SW480 (cell line): ENCODE data around the gene ZNF337.
A peak's percentile ranks its signal among the peaks of the same experiment; 100 is the strongest.
"Not testable (repeated sequence)": the region's sequence is repeated elsewhere in the genome, so short reads cannot be mapped to it uniquely, and the experiment has no call there.

Source experiments
- DNase-seq: peaks from one replicate; pipeline ENCODE4 v3.0.0-alpha.2; 2016; ENCODE audit warnings: low spot score

The ZNF337 gene

DNA sequence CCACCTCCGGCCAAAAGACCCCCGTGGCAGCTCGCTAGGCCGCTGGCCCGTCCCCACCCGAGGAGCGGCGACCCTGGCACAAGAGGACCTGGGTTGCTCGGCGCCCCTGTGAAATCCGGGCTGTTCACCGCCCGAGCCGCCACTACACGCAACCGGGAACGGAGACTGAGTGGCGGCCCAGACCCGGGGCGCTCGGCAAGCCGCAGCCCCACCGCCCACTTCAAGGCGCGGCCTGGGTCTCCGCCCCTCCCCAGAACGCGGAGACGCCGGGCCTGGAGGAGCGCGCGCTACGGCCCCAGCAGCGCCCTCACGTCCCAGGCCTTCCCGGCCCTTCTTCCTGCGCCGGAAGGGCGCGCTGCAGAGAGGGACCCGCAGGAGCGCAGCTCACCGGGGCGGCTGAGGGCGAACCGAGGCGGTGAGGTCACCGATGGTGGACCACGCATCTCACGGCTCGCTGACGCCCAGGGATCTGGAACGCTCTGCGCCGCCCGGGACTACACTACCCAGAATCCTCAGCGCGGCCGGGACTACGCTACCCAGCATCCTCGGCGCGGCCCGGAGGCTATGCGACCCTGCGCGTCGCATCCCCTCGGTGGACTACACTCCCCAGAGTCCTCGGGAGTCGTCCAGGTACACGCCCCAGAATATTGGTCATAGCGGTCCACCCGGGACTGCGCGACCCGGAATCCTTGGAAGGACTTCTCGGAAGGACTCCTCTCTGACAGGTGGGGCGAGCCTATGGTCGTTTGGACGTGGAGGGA is at the start of gene ZNF337:
Gene ZNF337, minus strand, starts transcription at position 483 of the 761 bp plus-strand sequence. CDS start 10,436 bp downstream, outside the sequence.
- DNase-seq = peak; percentile 99

DNA sequence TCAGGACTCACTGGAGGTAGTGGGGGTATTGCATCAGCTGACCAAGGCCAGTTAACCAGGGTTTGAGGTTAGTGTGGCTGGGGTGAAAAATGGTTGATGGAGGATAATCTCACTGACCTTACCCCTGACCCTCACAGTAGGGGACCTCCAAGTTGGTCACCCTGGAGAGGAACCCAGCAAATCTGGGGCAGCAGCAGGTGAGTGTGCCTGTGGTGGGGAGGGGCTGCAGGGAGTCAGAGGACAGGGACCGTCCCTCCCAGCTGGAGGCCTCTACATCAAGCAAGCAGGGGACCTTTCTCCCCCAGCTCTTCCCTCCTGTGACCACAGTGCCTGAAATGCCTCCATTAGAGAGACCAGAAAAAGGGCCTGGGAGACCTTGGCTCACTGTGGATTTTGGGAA is 49.1 kb upstream of the ZNF337 start:
- DNase-seq = no peak

DNA sequence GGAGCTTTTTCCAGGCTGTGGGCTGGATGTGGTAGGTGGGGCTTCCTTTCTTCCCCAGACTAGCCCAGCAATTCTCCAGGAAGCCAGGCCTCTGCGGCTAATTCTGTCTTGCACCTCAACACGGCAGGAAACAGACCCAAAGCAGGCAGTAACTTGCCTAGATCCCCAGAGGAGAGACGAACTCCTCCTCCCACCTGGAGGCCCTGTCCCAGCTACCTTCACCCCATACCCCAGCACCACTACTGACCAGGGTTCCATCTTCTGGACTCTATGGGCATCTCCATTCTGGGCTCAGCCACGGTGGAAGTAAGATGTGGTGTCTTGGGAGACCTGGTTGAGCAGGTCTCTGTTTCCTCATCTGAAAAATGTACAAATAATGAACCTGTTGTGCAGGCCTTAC is 48.4 kb upstream of the ZNF337 start:
- no peak for DNase-seq

DNA sequence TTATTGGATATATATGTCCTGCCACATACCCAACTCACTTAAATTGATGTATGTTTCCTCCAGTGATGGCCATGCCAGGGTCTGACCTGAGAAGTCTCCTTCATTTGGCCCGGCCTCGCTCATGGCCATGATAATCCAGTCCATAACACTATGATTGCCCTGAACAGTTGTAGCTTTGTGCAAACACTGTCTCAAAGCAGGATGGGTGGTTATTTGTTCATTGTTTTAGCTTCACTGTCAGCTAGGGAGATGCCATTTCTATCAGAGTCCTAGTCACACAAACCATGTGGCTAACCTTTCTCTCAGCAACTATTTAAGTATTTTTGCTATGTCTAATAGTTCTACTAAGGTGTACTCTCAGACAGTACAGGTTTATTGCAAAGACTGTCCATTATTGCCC is 47.6 kb upstream of the ZNF337 start:
- no peak for DNase-seq

DNA sequence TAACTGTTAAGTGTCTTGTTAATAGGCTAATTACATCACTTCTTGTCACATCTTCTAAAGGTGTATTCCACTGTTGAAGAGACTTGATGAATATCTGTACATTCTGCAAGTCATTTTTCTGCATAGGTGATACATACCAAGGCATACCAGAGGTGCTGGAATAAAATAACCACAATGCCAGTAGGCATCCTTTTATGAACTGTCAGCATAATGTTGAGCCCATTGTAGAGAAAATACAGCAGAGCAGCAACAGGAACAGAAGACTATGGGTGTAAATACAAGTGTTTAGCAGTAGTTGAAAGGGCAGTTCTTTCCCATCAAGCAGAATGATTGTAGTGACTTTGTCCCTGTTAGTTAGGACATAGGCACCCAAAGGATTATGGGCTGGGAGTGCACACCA is 44.4 kb upstream of the ZNF337 start:
- DNase-seq = no peak

DNA sequence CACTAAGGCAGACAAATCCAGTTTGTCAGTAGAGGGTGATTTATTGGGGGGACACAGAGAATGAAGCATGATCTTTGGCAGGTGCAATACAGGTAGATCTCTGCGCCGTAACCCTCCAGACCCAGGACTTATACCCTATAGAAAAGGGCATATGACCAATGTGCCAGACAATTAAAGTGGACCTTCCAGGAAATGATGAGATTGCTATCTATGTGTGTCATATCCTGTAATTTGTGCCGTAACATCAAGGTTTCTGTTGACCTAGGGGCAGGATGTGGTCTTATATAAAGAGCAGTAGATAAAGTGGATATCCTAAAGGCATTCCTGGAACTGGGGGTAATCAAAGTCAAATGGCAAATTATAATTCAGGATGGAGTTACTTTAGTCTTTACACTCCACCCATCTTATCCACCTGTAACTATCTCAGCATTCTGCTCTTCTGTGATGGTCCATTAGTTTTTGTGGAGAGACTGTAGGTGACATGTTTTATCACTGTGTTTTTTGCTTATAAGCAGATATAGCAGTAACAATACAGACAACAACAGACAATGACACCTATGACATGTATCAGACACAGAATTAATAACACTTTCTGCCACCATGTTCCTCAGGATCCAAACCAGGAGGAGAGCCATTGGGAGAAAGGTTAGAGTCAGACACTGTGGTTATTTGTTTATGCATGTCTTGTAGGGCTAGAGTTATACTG is 43.1 kb upstream of the ZNF337 start:
- peak; percentile 70 for DNase-seq

DNA sequence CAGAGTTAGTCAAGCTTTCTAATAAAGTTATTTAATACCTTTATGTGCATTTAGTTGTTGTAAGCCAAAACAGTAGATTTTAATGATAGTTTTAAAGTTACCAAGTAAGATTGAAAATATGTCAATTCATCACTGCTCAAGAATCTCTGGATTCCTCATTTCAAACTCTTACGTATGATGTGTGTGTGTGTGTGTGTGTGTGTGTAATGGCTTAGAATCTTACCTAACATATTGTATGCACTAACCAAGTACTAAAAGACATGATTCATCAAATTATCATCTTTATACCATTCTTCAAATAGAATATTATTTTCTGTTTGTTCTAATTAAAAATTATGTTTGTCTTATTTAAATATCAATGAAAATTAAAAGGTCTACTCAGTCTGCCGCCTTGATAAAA is 41.5 kb upstream of the ZNF337 start:
- no peak for DNase-seq

DNA sequence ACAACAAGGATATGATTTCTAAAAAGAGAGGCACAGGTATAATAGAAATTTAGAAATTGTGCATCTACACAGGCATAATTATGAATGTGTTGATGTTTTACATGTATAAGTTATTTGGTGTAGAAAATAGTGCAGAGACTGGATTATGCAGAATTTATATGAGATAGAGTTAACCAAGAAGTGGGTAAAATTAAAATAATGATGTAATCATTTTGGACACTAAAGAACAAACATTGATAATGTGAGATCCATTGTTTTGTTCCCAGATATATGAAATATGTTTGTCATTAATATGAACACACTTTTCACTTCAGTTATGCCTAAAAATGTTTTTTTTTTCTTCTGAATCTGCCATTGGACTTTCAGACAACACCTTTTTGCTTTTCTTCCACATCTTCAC is 37.2 kb upstream of the ZNF337 start:
- DNase-seq = no peak

DNA sequence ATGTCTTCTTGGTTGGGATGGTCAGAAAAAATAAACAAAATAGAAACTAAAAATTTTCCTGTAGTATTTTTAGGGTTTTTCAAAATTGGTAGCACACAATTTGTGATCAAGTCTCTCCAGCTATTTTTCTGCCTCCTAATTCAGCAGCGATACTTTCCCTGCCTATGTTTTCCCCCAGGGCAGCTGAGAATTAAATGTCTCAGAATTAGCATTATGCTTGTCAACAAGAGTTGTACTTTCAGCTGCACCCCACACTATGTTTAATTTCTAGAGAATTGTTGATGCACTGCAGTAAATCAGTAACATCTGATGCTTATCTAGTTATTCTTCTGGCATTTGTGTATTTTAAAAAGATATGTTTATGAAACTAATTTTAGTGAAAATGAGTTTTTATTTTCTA is 34.2 kb upstream of the ZNF337 start:
- no peak for DNase-seq

DNA sequence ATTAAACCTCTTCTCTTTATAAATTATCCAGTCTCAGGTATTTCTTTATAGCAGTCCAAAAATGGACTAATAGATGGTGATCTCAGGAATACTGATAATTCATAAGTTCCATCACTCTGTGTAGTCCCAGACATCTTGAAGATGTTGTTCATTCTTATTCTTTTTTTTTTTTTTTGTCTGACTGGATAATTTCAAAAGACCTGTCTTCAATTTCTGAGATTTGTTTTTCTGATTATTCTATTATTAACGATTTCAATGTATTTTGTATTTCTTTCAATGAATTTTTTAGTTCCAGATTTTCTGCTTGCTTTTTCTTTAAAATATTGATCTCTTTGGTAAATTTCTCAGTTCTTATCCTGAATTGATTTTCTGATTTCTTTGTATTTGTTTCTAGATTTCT is 29.7 kb upstream of the ZNF337 start:
- DNase-seq = no peak

DNA sequence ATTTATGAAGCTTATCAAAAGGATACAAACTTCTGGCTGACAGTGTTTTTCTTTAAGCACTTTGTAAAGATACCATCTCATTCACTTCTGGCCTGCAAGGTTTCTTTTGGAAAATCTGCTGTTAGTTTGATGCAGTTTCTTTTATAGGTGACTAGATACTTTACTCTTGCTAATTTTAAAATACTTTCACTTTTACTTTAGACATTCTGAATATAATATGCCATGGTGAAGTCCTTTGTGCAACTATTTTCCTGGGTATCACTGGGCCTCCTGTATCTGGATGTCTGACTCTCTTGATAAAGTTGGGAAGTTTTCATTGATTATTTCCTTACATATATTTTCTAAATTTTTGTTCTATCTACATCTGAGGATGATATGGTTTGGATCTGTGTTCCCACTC is 29.0 kb upstream of the ZNF337 start:
- no peak for DNase-seq

DNA sequence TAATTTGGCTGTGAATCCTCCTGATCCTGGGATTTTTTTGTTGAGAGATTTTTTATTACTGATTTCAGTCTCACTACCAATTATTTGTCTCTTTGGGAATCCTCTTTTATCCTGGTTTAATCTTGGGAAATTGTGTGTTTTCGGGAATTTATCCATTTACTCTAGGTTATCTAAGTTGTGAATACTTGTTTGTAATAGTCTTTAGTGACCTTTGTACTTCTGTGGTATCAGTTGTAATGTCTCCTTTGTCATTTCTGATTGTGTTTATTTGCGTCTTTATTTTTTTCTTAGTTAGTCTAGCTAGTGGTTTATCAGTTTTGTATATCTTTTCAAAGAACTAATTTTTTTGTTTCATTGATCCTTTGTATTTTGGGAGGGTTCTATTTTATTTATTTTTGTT is 27.3 kb upstream of the ZNF337 start:
- DNase-seq = no peak

DNA sequence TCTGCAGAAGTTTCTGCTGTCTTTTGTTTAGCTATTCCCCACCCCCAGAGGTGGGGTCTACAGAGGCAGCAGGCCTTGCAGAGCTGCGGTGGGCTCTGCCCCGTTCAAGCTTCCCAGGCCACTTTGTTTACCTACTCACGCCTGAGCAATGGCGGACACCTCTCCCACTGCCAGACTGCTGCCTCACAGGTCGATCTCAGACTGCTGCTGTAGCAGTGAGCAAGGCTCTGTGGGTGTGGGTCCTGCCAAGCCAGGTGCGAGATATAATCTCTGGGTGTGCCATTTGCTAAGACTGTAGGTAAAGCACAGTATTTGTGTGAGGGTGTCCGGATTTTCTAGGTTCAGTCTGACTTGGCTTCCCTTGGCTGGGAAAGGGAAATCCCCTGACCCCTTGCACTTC is 23.6 kb upstream of the ZNF337 start:
- DNase-seq = no peak

DNA sequence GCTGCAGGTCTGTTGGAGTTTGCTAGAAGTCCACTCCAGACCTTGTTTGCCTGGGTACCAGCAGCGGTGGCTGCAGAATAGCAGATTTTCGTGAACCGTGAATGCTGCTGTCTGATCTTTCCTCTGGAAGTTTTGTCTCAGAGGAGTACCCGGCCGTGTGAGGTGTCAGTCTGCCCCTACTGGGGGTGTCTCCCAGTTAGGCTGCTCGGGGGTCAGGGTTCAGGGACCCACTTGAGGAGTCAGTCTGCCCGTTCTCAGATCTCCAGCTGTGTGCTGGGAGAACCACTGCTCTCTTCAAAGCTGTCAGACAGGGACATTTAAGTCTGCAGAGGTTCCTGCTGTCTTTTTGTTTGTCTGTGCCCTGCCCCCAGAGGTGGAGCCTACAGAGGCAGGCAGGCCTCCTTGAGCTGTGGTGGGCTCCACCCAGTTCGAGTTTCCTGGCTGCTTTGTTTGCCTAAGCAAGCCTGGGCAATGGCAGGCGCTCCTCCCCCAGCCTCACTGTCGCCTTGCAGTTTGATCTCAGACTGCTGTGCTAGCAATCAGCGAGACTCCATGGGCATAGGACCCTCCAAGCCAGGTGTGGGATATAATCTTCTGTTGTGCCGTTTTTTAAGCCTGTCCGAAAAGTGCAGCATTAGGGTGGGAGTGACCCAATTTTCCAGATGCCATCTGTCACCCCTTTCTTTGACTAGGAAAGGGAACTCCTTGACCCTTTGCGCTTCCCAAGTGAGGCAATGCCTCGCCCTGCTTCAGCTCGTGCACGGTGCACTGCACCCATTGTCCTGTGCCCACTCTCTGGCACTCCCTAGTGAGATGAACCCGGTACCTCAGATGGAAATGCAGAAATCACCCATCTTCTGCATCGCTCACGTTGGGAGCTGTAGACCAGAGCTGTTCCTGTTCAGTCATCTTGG is 22.5 kb upstream of the ZNF337 start:
- not testable (repeated sequence) for DNase-seq

DNA sequence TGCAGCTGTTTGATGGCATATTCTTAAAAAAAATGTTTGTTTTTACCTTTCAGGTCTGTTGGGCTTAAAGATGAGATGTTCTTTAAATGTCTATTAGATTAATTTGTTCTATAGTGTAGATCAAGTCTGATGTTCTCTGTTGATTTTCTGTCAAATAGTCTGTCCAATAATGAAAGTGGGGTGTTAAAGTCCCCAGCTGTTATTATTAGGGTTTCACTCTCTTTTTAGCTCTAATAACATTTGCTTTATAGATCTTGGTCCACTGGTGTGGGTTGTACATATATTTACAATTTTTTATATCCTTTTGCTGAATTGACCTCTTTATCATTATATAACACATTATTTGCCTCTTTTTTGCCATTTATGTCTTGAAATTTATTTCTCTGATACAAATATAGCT is 11.0 kb upstream of the ZNF337 start:
- no peak for DNase-seq

DNA sequence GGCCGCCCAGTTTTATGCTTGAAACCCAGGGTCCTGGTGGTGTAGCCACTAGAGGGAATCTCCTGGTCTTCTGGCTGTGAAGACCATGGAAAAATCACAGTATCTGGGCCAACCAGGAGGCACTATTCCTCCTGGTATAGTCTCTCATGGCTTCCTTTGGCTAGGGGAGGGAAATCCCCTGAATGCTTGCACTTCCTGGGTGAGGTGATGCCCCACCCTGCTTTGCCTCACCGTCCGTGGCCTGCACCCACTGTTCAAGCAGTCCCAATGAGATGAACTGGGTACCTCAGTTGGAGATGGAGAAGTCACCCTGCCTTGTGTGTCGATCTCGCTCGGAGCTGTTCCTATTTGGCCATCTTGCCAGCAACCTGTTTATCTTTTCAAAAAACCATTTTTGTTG is 10.1 kb upstream of the ZNF337 start:
- DNase-seq = no peak

DNA sequence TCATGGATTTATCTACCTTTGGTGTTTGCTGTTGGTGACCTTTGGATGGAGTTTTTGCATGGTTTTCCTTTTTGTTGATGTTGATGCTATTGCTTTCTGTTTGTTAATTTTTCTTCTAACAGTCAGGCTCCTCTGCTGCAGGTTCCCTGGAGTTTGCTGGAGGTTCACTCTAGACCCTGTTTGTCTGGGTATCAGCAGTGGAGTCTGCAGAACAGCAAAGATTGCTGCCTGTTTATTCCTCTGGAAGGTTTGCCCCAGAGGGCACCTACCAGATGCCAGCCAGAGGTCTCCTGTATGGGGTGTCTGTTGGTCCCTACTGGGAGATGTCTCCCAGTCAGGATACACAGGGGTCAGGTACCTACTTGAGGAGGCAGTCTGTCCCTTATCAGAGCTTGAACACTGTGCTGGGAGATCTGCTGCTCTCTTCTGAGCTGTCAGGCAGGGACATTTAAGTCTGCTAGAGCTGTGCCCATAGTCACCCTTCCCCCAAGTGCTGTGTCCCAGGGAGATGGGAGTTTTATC is 9.2 kb upstream of the ZNF337 start:
- no peak for DNase-seq

DNA sequence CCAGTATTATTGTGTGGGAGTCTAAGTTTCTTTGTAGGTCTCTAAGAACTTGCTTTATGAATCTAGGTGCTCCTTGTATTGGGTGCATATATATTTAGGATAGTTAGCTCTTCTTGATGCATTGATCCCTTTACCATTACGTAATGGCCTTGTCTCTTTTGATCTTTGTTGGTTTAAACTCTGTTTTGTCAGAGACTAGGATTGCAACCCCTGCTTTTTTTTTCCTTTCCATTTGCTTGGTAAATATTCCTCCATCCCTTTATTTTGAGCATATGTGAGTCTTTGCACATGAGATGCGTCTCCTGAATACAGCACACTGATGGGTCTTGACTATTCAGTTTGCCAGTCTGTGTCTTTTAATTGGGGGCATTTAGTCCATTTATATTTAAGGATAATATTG is 7.7 kb upstream of the ZNF337 start:
- DNase-seq = not testable (repeated sequence)

DNA sequence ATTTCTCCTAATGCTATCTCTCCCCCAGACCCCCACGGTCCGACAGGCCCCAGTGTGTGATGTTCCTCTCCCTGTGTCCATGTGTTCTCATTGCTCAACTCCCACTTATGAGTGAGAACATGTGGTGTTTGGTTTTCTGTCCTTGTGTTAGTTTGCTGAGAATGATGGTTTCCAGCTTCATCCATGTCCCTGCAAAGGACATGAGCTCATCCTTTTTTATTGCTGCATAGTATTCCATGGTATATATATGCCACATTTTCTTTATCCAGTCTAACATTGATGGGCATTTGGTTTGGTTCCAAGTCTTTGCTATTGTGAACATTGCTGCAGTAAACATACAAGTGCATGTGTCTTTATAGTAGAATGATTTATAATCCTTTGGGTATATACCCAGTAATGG is 4.2 kb upstream of the ZNF337 start:
- not testable (repeated sequence) for DNase-seq

DNA sequence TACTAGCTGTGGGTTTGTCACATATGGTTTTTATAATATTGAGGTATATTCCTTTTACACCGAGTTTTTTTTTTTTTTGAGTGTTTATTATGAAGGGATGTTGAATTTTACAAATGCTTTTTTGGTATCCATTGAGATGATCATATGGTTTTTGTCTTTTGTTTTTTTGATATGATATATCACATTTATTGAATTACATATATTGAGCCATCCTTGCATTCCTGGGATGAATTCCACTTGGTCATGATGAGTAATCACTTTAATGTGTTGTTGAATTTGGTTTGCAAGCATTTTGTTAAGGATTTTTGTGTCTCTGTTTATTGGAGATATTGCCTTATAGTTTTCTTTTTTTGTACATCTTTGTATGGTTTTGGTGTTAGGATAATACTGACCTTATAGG is 3.3 kb upstream of the ZNF337 start:
- no peak for DNase-seq

DNA sequence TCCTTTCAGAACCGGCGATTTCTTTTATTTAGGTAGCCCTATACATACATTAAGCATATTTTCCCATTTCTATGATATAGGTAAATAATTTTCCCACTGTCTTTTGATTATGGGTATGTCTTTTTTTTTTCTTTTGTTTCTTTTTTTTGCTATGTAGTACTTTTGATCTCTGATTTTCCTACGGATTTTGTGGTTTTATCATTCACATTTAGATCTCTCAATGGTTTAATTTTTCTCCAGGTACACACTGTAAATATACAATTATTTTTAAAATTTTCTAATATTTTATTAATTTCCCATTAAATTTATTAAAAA is 436 bp upstream of the ZNF337 start:
- DNase-seq = no peak

DNA sequence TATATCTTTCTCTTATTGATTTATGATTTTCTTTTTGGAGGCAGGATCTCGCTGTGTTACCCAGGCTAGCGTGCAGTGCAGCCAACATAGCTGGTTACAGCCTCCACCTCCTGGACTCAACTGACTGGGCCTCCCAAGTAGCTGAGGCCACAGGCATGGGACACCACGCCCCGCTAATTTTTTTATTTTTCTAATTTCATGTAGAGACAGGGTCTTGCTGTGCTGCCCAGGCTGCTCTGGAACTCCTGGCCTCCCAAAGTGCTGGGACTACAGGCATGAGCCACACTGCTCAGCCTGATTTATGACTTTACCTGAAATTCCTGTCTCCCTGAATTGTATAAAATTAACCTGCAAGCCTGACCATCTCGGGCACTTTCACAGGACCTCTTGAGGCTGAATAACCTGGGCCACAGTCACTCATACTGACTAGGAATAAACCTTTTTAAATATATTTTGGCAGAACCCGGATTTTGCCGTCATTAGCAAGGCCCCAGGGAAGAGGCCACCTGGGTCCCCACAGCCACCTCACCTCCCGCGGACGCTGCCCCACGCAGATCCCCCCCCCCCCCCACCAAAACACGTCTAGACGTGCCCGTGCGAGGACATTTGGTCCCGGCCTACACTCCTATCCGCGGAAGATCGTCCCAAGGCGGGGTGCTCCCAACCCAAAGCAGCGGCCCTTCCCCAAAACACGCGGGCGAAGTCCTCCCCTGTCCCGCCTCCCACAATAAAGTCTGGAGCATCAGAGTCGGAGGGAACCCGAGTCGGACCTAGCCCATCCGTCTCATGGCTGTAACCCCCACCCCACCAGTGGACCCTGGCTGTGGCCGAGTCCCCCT is 902 bp downstream of the ZNF337 start:
- DNase-seq = no peak
